ENCODE data around the gene CUX1.
"Not testable (repeated sequence)": the region's sequence is repeated elsewhere in the genome, so short reads cannot be mapped to it uniquely, and the experiment has no call there.

Gene CUX1

GRCh38 chr7:102183848-102184247 lies 366.4 kb downstream of the CUX1 start:
- H2AFZ ChIP-seq (ENCODE audit: low read length, unreplicated experiment); H3K4me3 ChIP-seq (ENCODE audit: low read depth, low read length); H3K27me3 ChIP-seq (ENCODE audit: insufficient read depth, low read length); H3K36me3 ChIP-seq (ENCODE audit: insufficient read depth, low read length); H3K79me2 ChIP-seq (ENCODE audit: control insufficient read depth, insufficient read depth, low read length, unreplicated experiment); H3K4me1 ChIP-seq (ENCODE audit: control insufficient read depth, insufficient read depth, low read length, unreplicated experiment); H3K27ac ChIP-seq (ENCODE audit: low read depth, low read length): not testable (repeated sequence)

GRCh38 chr7:102184303-102184702 lies 366.9 kb downstream of the CUX1 start:
- Histone ChIP-seq H3K4me3 (ENCODE audit: low read depth, low read length) (no peak overlapping the region), H3K36me3 (ENCODE audit: insufficient read depth, low read length) (0 out of 2 replicates have a peak, but pooled peaks cover 4% of the 10 kb centered on the region), H3K27me3 (ENCODE audit: insufficient read depth, low read length) (no peaks in the 10 kb centered on the region)

GRCh38 chr7:102185796-102186195 lies 368.4 kb downstream of the CUX1 start:
- Histone ChIP-seq H2AFZ (ENCODE audit: low read length, unreplicated experiment) (no peak overlapping the region), H3K27me3 (ENCODE audit: insufficient read depth, low read length) (no peaks in the 10 kb centered on the region), H3K79me2 (ENCODE audit: control insufficient read depth, insufficient read depth, low read length, unreplicated experiment) (no peaks in the 10 kb centered on the region), H3K36me3 (ENCODE audit: insufficient read depth, low read length) (0 out of 2 replicates have a peak, but pooled peaks cover 4% of the 10 kb centered on the region), H3K27ac (ENCODE audit: low read depth, low read length) (no peak overlapping the region), H3K4me1 (ENCODE audit: control insufficient read depth, insufficient read depth, low read length, unreplicated experiment) (no peaks in the 10 kb centered on the region), H3K4me3 (ENCODE audit: low read depth, low read length) (no peak overlapping the region)

More at GRCh38 chr7:102184303-102184702, 366.9 kb downstream of the CUX1 start:
- no peak overlapping the region for H3K27ac ChIP-seq (ENCODE audit: low read depth, low read length)
- no peak overlapping the region for H2AFZ ChIP-seq (ENCODE audit: low read length, unreplicated experiment)
- no peaks in the 10 kb centered on the region for H3K4me1 ChIP-seq (ENCODE audit: control insufficient read depth, insufficient read depth, low read length, unreplicated experiment)
- H3K79me2 ChIP-seq (ENCODE audit: control insufficient read depth, insufficient read depth, low read length, unreplicated experiment): no peaks in the 10 kb centered on the region

GRCh38 chr7:102186306-102186705 lies 368.9 kb downstream of the CUX1 start:
- no peaks in the 10 kb centered on the region for H3K79me2 ChIP-seq (ENCODE audit: control insufficient read depth, insufficient read depth, low read length, unreplicated experiment)
- H2AFZ ChIP-seq (ENCODE audit: low read length, unreplicated experiment): no peak overlapping the region
- H3K36me3 ChIP-seq (ENCODE audit: insufficient read depth, low read length): 0 out of 2 replicates have a peak, but pooled peaks cover 2% of the 10 kb centered on the region
- H3K4me3 ChIP-seq (ENCODE audit: low read depth, low read length): no peak overlapping the region
- no peaks in the 10 kb centered on the region for H3K27me3 ChIP-seq (ENCODE audit: insufficient read depth, low read length)
- H3K27ac ChIP-seq (ENCODE audit: low read depth, low read length): no peak overlapping the region
- no peaks in the 10 kb centered on the region for H3K4me1 ChIP-seq (ENCODE audit: control insufficient read depth, insufficient read depth, low read length, unreplicated experiment)

GRCh38 chr7:102188746-102189145 lies 371.3 kb downstream of the CUX1 start:
- H3K4me3 ChIP-seq (ENCODE audit: low read depth, low read length): no peak overlapping the region
- no peaks in the 10 kb centered on the region for H3K4me1 ChIP-seq (ENCODE audit: control insufficient read depth, insufficient read depth, low read length, unreplicated experiment)
- no peaks in the 10 kb centered on the region for H3K27me3 ChIP-seq (ENCODE audit: insufficient read depth, low read length)
- H3K27ac ChIP-seq (ENCODE audit: low read depth, low read length): no peak overlapping the region
- H3K36me3 ChIP-seq (ENCODE audit: insufficient read depth, low read length): no peaks in the 10 kb centered on the region
- no peak overlapping the region for H2AFZ ChIP-seq (ENCODE audit: low read length, unreplicated experiment)
- H3K79me2 ChIP-seq (ENCODE audit: control insufficient read depth, insufficient read depth, low read length, unreplicated experiment): no peaks in the 10 kb centered on the region

GRCh38 chr7:102189756-102190155 lies 372.3 kb downstream of the CUX1 start:
- Histone ChIP-seq H2AFZ (ENCODE audit: low read length, unreplicated experiment) (no peak overlapping the region), H3K27ac (ENCODE audit: low read depth, low read length) (no peak overlapping the region), H3K79me2 (ENCODE audit: control insufficient read depth, insufficient read depth, low read length, unreplicated experiment) (no peaks in the 10 kb centered on the region), H3K27me3 (ENCODE audit: insufficient read depth, low read length) (no peaks in the 10 kb centered on the region), H3K4me1 (ENCODE audit: control insufficient read depth, insufficient read depth, low read length, unreplicated experiment) (no peaks in the 10 kb centered on the region), H3K36me3 (ENCODE audit: insufficient read depth, low read length) (0 out of 2 replicates have a peak, but pooled peaks cover 4% of the 10 kb centered on the region), H3K4me3 (ENCODE audit: low read depth, low read length) (no peak overlapping the region)

- H3K36me3 ChIP-seq (ENCODE audit: insufficient read depth, low read length): 0 out of 2 replicates have a peak, but pooled peaks cover 4% of the 10 kb centered on the region
- H3K4me1 ChIP-seq (ENCODE audit: control insufficient read depth, insufficient read depth, low read length, unreplicated experiment): no peaks in the 10 kb centered on the region
- no peaks in the 10 kb centered on the region for H3K27me3 ChIP-seq (ENCODE audit: insufficient read depth, low read length)
- no peak overlapping the region for H3K27ac ChIP-seq (ENCODE audit: low read depth, low read length)
- H3K79me2 ChIP-seq (ENCODE audit: control insufficient read depth, insufficient read depth, low read length, unreplicated experiment): no peaks in the 10 kb centered on the region
- no peak overlapping the region for H3K4me3 ChIP-seq (ENCODE audit: low read depth, low read length)
- H2AFZ ChIP-seq (ENCODE audit: low read length, unreplicated experiment): no peak overlapping the region
Observed at GRCh38 chr7:102190776-102191350, 373.4 kb downstream of the CUX1 start.

- Histone ChIP-seq H3K4me3 (ENCODE audit: low read depth, low read length) (no peak overlapping the region), H3K27me3 (ENCODE audit: insufficient read depth, low read length) (no peaks in the 10 kb centered on the region), H3K79me2 (ENCODE audit: control insufficient read depth, insufficient read depth, low read length, unreplicated experiment) (no peaks in the 10 kb centered on the region), H3K27ac (ENCODE audit: low read depth, low read length) (no peak overlapping the region), H3K4me1 (ENCODE audit: control insufficient read depth, insufficient read depth, low read length, unreplicated experiment) (no peaks in the 10 kb centered on the region), H3K36me3 (ENCODE audit: insufficient read depth, low read length) (peaks cover 5% of the 10 kb centered on the region; the same call in 1 of the 2 replicates), H2AFZ (ENCODE audit: low read length, unreplicated experiment) (no peak overlapping the region)
Observed at GRCh38 chr7:102191556-102192379, 374.3 kb downstream of the CUX1 start.

GRCh38 chr7:102192790-102193189 lies 375.4 kb downstream of the CUX1 start:
- H3K79me2 ChIP-seq (ENCODE audit: control insufficient read depth, insufficient read depth, low read length, unreplicated experiment): no peaks in the 10 kb centered on the region
- no peak overlapping the region for H3K27ac ChIP-seq (ENCODE audit: low read depth, low read length)
- no peaks in the 10 kb centered on the region for H3K27me3 ChIP-seq (ENCODE audit: insufficient read depth, low read length)
- no peak overlapping the region for H3K4me3 ChIP-seq (ENCODE audit: low read depth, low read length)
- no peak overlapping the region for H2AFZ ChIP-seq (ENCODE audit: low read length, unreplicated experiment)
- H3K4me1 ChIP-seq (ENCODE audit: control insufficient read depth, insufficient read depth, low read length, unreplicated experiment): no peaks in the 10 kb centered on the region
- peaks cover 7% of the 10 kb centered on the region; the same call in 1 of the 2 replicates for H3K36me3 ChIP-seq (ENCODE audit: insufficient read depth, low read length)

GRCh38 chr7:102193806-102194205 lies 376.4 kb downstream of the CUX1 start:
- H3K79me2 ChIP-seq (ENCODE audit: control insufficient read depth, insufficient read depth, low read length, unreplicated experiment): no peaks in the 10 kb centered on the region
- H3K27ac ChIP-seq (ENCODE audit: low read depth, low read length): no peak overlapping the region
- H3K4me1 ChIP-seq (ENCODE audit: control insufficient read depth, insufficient read depth, low read length, unreplicated experiment): no peaks in the 10 kb centered on the region
- H3K4me3 ChIP-seq (ENCODE audit: low read depth, low read length): no peak overlapping the region
- peaks cover 7% of the 10 kb centered on the region; the same call in 1 of the 2 replicates for H3K36me3 ChIP-seq (ENCODE audit: insufficient read depth, low read length)
- no peaks in the 10 kb centered on the region for H3K27me3 ChIP-seq (ENCODE audit: insufficient read depth, low read length)
- H2AFZ ChIP-seq (ENCODE audit: low read length, unreplicated experiment): no peak overlapping the region

- no peak overlapping the region for H2AFZ ChIP-seq (ENCODE audit: low read length, unreplicated experiment)
- H3K36me3 ChIP-seq (ENCODE audit: insufficient read depth, low read length): peaks cover 7% of the 10 kb centered on the region; the same call in 1 of the 2 replicates
- no peaks in the 10 kb centered on the region for H3K4me1 ChIP-seq (ENCODE audit: control insufficient read depth, insufficient read depth, low read length, unreplicated experiment)
- no peak overlapping the region for H3K4me3 ChIP-seq (ENCODE audit: low read depth, low read length)
- H3K79me2 ChIP-seq (ENCODE audit: control insufficient read depth, insufficient read depth, low read length, unreplicated experiment): no peaks in the 10 kb centered on the region
- H3K27ac ChIP-seq (ENCODE audit: low read depth, low read length): no peak overlapping the region
- no peaks in the 10 kb centered on the region for H3K27me3 ChIP-seq (ENCODE audit: insufficient read depth, low read length)
Observed at GRCh38 chr7:102195361-102195760, 377.9 kb downstream of the CUX1 start.
